Glutamatergic neuron (in vitro differentiated cells): ENCODE data around the gene GTPBP1. TPM values are rescaled to one million over a fixed set of nuclear protein-coding genes. Genes with fewer than 3 reads are reported as not detected.

Experiments used
- DNase-seq: peaks from one replicate; pipeline ENCODE4 v3.0.0; 2022
- H3K27ac Mint-ChIP-seq: one replicate; pipeline ENCODE4 v1.8.0; 2020; ENCODE audit warnings: mild to moderate bottlenecking, mixed read lengths, inconsistent platforms; ENCODE audit not compliant: unreplicated experiment
- H3K27me3 Mint-ChIP-seq: one replicate; pipeline ENCODE4 v1.8.0; 2020; ENCODE audit warnings: mild to moderate bottlenecking, moderate library complexity, mixed read lengths, inconsistent platforms; ENCODE audit not compliant: unreplicated experiment
- H3K36me3 Mint-ChIP-seq: one replicate; pipeline ENCODE4 v1.8.0; 2020; ENCODE audit warnings: mild to moderate bottlenecking, mixed read lengths, inconsistent platforms; ENCODE audit not compliant: unreplicated experiment
- H3K4me1 Mint-ChIP-seq: one replicate; pipeline ENCODE4 v1.8.0; 2020; ENCODE audit warnings: mild to moderate bottlenecking, low read depth, mixed read lengths, inconsistent platforms; ENCODE audit not compliant: unreplicated experiment
- H3K4me3 Mint-ChIP-seq: one replicate; pipeline ENCODE4 v1.8.0; 2020; ENCODE audit warnings: mild to moderate bottlenecking, mixed read lengths, inconsistent platforms; ENCODE audit not compliant: unreplicated experiment
- H3K9me3 Mint-ChIP-seq: one replicate; pipeline ENCODE4 v1.8.0; 2020; ENCODE audit warnings: mild to moderate bottlenecking, moderate library complexity, mixed read lengths, inconsistent platforms; ENCODE audit not compliant: unreplicated experiment
- total RNA-seq: library from RNA; stranded (reverse); fragmentation: NEBNext Ultra II Directional; extraction: Animal tissue kit (Norgen Biotek cat#: 25700); gene quantifications from one replicate; pipeline ENCODE4 v1.2.1, GENCODE V29; 2021; ENCODE audit not compliant: unreplicated experiment
- TF ChIP-seq, protein P1 (sequence below): fragments of 200-600 bp; sonication (generic); IDR thresholded peaks from one replicate; pipeline ENCODE4 v1.5.0; 2021; ENCODE audit not compliant: partially characterized antibody, unreplicated experiment

GTPBP1 gene
- total RNA-seq, 1 donor from 2014 or later = 55.6 TPM

DNA sequence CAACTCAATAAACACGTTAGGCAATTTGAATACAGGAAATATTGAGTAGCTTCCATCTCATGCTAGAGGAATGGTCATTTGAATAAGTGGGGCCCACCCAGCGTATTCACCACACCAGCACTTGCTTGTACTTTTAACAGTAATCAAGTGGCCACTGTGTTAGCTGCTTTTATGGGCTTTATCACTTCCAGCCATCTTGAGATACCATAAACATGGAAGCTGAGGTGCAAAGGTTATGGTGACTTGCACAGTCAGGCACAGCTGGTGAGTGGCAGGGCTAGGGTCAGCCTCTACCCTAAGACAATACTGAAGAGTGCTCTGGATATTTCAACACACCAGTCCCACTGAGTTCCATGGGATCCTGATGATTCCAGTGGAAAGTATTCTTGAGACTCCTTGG lies 11.7 kb upstream of the GTPBP1 start:
- peaks cover 22% of the 10 kb centered on the region for H3K4me1 Mint-ChIP-seq

DNA sequence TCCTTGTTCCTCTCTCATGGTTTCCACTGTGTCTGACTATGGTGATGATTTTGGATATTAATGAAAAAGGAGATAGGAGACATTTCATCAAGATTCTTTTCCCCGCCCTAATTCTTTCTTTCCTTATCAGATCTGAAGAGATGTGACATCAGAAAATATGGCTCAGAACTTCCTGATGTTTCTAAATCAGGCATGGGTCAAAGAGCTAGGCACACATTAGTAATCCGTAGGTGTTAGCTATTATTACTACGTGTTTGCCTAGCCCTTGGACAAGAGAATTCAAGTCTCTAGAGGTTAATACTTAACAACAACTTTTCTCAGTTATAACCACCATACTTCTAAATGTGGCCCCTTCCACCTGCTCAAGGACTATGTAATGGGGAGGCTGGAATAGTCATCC lies 10.8 kb upstream of the GTPBP1 start:
- peaks cover 2% of the 10 kb centered on the region for H3K27me3 Mint-ChIP-seq
- TF ChIP-seq, protein P1, sequence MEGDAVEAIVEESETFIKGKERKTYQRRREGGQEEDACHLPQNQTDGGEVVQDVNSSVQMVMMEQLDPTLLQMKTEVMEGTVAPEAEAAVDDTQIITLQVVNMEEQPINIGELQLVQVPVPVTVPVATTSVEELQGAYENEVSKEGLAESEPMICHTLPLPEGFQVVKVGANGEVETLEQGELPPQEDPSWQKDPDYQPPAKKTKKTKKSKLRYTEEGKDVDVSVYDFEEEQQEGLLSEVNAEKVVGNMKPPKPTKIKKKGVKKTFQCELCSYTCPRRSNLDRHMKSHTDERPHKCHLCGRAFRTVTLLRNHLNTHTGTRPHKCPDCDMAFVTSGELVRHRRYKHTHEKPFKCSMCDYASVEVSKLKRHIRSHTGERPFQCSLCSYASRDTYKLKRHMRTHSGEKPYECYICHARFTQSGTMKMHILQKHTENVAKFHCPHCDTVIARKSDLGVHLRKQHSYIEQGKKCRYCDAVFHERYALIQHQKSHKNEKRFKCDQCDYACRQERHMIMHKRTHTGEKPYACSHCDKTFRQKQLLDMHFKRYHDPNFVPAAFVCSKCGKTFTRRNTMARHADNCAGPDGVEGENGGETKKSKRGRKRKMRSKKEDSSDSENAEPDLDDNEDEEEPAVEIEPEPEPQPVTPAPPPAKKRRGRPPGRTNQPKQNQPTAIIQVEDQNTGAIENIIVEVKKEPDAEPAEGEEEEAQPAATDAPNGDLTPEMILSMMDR = no peak
- H3K27ac Mint-ChIP-seq = no peak overlapping the region
- peaks cover 7% of the 10 kb centered on the region for H3K36me3 Mint-ChIP-seq
- DNase-seq = no peak
- peaks cover 22% of the 10 kb centered on the region for H3K4me1 Mint-ChIP-seq
- H3K9me3 Mint-ChIP-seq = peaks cover 6% of the 10 kb centered on the region
- no peak overlapping the region for H3K4me3 Mint-ChIP-seq

More for the DNA sequence above, 11.7 kb upstream of the GTPBP1 start:
- Mint-ChIP-seq H3K36me3 (peaks cover 7% of the 10 kb centered on the region), H3K27me3 (peaks cover 2% of the 10 kb centered on the region), H3K9me3 (no peaks in the 10 kb centered on the region), H3K4me3 (no peak overlapping the region), H3K27ac (no peak overlapping the region)
- DNase-seq = no peak
- TF ChIP-seq, protein P1 = no peak

DNA sequence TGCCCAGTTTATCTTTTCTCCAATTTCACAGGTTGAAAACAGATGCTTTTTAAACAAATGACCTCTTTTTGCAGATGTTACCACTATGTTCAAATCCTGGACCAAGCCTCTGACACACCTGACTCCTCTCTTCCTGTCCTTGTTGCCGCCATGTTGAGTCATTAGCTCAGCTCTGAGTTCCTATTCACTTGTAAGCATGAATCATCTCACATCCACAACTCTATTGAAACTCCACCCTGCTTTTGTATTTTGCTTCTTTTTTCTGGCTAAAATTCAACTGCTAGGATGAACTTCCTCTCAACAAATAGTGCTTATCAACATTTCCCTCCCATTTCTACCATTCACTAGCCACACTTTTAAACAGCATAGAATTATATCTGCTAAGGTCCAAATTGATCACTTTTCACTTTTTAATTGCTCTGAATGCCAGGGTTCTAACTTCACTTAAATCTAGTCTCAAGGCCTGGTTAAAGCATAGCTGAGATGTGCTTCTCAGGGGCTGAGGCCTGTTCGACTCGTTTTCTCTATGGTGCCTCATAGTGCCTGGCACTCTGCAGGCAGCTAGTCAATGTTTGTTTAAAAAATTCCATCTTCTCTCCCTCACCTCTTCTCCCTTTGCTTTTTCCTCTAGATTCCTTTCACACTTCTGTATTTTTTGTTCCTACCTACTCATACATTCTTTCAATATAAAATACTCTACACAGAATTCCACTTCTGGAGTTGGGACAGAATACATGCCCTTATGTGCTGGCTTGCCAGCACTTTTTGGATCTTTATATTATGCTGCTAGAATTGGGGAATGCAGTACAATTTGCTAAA lies 8.9 kb upstream of the GTPBP1 start:
- Mint-ChIP-seq H3K4me1 (peaks cover 22% of the 10 kb centered on the region), H3K27me3 (peaks cover 10% of the 10 kb centered on the region), H3K4me3 (peak overlapping the region; percentile 92), H3K9me3 (peaks cover 17% of the 10 kb centered on the region), H3K27ac (peak overlapping the region; percentile 4), H3K36me3 (peaks cover under 1% of the 10 kb centered on the region)
- TF ChIP-seq, protein P1 = no peak
- DNase-seq = no peak

DNA sequence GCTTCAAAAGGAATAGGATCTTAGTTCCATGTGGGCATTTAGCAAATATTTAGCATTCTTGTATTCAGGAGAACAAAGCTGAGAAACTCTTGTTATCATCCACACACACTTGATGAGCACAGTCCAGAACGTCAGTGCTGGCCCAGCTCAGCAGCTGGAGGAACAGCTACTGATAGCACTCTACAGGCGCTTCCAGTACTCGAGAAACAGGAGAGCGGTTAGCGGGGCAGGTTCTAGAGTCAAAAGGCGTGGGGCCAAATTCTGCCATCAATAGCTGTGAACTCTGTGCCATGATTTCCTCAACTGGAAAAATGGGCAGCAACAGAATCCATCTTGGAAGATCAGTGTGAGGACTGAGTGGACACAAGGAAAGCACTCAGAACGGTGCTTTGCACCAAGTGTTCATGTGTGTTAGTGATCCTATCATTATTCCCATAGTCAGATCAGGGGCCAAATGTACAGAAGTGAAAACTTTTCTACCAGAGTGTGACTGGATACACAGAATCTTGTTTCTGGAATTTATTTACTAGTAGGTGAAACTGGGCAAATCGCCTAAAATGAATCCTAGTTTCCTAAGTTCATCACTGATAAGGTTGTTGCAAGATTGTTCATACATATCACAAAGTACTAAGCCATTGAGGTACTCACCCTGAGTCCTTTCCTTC lies 8.2 kb upstream of the GTPBP1 start:
- H3K9me3 Mint-ChIP-seq = peaks cover 18% of the 10 kb centered on the region
- H3K36me3 Mint-ChIP-seq = no peaks in the 10 kb centered on the region
- no peak for DNase-seq
- TF ChIP-seq, protein P1 = no peak
- peak overlapping the region; percentile 92 for H3K4me3 Mint-ChIP-seq
- H3K27me3 Mint-ChIP-seq = peaks cover 11% of the 10 kb centered on the region
- H3K27ac Mint-ChIP-seq = no peak overlapping the region
- peaks cover 22% of the 10 kb centered on the region for H3K4me1 Mint-ChIP-seq
